HG03025 (cell line): ENCODE measurements around the gene FOXE3.

Source experiments
- ATAC-seq: cut with Tn5 transposase; IDR thresholded peaks from one replicate; pipeline ENCODE4 v1.9.1; 2021; ENCODE audit warnings: mild to moderate bottlenecking, moderate library complexity; ENCODE audit not compliant: unreplicated experiment, low FRiP score

Gene FOXE3

DNA sequence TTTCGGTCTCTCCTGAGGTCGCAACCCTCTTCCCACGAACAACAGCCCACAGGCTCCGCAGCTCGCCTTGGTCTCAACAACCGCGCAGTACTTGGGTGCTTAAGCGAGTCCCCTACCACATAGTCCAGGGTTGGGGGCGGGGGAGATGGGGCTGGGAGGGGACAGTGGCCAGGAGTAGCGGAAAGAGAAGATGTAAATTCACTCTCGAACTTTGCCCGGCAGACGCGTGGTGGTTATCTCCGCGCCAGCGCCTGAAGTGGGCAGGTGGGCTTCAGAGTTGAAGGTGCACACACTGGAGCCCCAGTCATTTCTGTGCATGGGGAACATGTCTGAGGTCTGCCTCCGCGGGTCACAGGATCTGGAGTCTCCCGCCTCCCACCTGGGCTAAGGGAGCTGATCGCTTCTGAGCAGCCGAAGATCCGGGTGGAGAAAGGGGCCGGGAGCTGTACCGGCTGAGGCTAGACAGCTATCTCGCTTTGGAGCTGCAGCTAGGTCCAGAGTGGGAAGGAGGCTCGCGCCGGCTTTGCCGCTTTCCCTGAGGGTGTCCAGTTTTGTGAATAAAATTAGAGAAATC is 17.5 kb downstream of the FOXE3 start:
- no peak for ATAC-seq

DNA sequence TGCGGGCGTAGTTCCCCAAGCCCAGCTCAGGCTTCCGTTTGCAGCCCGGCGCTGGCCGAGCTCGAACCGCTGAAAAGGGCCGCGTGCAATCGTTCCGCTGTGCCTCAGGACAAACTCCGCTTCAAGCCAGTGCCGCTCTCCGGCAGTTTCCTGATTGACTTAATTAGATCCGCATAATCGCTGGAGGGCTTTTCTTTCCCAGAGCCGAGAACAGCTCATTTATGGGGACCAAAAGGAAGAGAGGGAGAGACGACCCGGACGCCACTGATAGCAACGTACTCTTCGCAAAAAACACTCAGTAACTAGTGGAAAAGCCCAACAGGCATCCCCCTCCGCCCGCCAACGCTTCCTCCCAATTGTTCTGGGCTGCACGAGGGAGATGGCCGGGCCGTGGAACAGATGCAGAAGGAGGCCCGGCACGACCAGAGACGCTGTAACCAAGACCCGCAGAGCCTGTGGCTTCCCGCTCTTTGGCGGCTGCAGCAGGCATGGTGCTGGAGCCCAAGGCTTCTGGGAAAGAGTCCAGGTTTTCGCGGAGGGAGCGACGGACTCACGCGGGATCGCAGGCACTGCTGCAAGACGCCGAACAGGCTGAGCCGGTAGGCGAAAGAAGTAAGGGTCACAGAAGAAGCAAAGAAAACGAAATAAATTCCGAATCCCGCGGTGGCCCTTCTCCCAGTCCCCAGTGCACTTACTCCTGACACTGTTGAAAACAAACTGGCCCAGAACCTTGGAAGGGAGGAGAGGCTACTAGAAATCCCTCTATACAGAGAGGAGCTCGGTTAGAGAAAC is 18.2 kb downstream of the FOXE3 start:
- no peak for ATAC-seq

GRCh38 chr1:47435506-47436303 is 19.6 kb downstream of the FOXE3 start:
- no peak for ATAC-seq

- peak; percentile 31 for ATAC-seq
These were observed 20.4 kb downstream of the FOXE3 start for GRCh38 chr1:47436304-47436978.

GRCh38 chr1:47436979-47437446 is 20.9 kb downstream of the FOXE3 start:
- ATAC-seq = peak; percentile 11

- ATAC-seq = peak; percentile 77
These were observed 21.5 kb downstream of the FOXE3 start, which contains the start of gene FOXD2 for GRCh38 chr1:47437447-47438164. Gene FOXD2 (plus strand): TSS chr1:47438044. CDS start chr1:47438136, 92 bp downstream.

GRCh38 chr1:47438165-47439016 is 22.3 kb downstream of the FOXE3 start:
- peak; percentile 0 for ATAC-seq

- ATAC-seq = no peak
These were observed 23.1 kb downstream of the FOXE3 start for GRCh38 chr1:47439017-47439818.

DNA sequence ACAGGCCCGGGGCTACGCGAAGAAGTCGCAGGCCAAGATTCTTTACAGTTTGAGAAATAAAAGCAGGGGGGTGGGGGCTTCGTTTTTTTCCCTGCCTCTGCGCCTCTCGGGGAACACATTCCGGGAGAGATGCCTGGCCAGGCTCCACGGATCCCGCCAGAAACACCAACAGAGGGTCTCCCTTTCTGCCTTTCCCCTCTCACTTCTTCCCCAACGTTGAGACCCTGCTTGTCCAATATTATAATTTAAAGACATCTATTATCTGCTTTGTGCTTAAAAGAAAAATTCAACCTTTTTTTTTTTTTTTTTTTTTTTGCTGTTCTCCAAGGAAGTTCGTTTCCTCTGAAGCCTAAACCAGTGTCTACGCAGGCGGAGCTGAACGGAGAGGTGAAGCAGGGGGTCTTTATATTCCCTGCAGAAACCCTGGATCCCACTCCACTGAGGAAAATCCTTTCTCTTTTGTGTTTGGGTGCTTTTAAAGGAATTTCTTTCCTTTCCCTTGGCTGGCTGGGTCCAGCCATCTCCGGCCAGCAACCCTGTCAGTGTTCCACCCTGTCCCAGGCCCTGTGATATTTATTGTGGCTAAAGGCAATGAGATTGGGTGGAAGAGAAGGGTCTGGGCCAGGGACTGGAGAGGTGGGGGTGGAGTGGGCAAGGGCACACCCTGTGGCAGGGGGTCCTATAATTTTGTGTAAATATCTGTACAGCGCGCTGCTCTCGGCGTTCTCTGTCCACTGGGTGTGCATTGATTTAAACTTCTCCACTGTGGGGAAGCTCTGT is 23.9 kb downstream of the FOXE3 start:
- no peak for ATAC-seq

GRCh38 chr1:47440599-47441081 is 24.6 kb downstream of the FOXE3 start:
- no peak for ATAC-seq

- no peak for ATAC-seq
These were observed 25.5 kb downstream of the FOXE3 start for GRCh38 chr1:47441450-47442106.

GRCh38 chr1:47442202-47442601 is 26.1 kb downstream of the FOXE3 start:
- ATAC-seq = no peak

DNA sequence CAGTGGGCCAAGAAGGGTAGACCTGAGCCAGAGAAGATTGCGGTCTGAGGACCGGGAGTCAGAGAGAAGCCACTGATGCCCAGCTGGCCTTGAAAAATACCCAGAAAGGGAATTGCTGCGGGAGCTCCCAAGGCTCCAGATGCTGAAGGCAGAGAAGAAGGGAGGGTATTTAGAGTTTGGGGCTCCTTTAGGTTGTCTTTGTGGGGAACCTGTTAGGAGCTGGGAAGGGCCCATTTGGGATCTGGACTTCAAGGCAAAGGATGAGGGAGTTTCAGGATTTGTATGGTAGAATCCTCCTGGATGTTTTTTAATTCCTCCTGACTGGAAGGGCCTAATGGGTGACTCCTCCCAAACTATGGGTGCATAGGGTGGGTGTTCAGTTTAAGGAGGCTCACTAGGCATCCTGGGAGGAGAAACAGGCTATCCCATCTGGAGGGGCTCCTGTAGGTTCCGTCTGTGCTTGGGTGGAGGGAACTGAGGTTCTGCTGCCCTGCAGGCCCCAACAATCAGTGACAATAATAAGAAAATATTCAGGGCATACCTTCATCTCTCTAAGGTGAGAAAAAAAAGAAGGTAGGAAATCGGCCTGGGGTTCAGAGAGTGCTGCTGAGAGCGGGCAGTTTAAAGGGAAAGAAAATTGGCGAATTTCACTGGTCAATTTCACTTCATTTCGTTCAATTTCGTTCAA is 26.9 kb downstream of the FOXE3 start:
- no peak for ATAC-seq

DNA sequence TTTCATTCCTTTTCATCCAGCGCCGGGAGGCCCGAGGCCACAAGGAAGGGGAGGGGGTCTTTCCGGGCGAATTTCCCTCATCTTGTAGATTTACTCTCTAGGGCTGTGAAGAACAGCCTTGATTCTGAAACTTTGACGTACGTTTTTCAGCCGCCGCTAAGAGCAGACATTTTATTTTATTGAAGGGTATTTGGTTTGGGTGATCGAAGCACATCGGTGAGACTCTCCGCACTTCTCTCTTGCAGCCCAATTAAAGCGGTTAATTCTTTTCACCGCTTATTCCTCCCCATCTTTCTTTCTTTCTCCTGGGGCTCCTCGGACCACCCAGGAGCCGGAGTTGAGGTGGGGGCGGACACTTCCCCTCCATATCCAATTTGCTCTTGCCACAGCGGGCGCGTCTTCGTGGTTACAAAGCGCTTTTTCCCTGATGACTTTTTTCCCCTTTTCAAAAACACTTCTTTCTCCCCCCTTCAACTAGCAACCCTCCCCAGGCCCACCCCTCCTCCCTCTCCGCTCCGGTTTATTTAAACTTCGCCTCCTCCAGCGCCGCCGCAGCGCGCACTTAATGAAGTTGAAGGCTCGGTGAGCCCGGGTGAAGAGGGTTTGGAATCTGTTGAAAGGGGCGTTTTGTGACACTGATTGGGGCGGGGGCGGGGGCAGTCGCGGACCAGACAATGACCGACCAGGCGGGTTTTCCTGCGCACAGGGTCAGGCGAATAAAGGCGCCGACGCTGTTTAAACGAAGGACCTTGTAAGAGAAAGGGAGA is 27.6 kb downstream of the FOXE3 start:
- ATAC-seq = no peak

GRCh38 chr1:47444297-47444561 is 28.1 kb downstream of the FOXE3 start:
- ATAC-seq = no peak
